HG03108 (cell line): ENCODE measurements around the gene COL6A3.

Experiments used
- ATAC-seq: cut with Tn5 transposase; IDR thresholded peaks from one replicate; pipeline ENCODE4 v1.9.1; 2021; ENCODE audit warnings: moderate library complexity; ENCODE audit not compliant: unreplicated experiment

COL6A3 gene

GRCh38 chr2:237352279-237352845, 61.6 kb downstream of the COL6A3 start:
- no peak for ATAC-seq

GRCh38 chr2:237351796-237352195, 62.2 kb downstream of the COL6A3 start:
- ATAC-seq = no peak

- no peak for ATAC-seq
Measured at GRCh38 chr2:237351046-237351445, 62.9 kb downstream of the COL6A3 start.

GRCh38 chr2:237350597-237350996, 63.4 kb downstream of the COL6A3 start:
- ATAC-seq = no peak

- no peak for ATAC-seq
Measured at GRCh38 chr2:237350070-237350469, 63.9 kb downstream of the COL6A3 start.

- ATAC-seq = no peak
Measured at GRCh38 chr2:237348281-237348865, 65.6 kb downstream of the COL6A3 start.

- ATAC-seq = no peak
Measured at GRCh38 chr2:237345891-237346640, 67.9 kb downstream of the COL6A3 start.

- ATAC-seq = no peak
Measured at GRCh38 chr2:237345411-237345810, 68.6 kb downstream of the COL6A3 start.

- no peak for ATAC-seq
Measured at GRCh38 chr2:237344942-237345341, 69.0 kb downstream of the COL6A3 start.

- no peak for ATAC-seq
Measured at GRCh38 chr2:237343993-237344392, 70.0 kb downstream of the COL6A3 start.

- ATAC-seq = no peak
Measured at GRCh38 chr2:237341872-237342271, 72.1 kb downstream of the COL6A3 start.

GRCh38 chr2:237337586-237337985, 76.4 kb downstream of the COL6A3 start:
- no peak for ATAC-seq

GRCh38 chr2:237336131-237336530, 77.8 kb downstream of the COL6A3 start:
- no peak for ATAC-seq

- ATAC-seq = no peak
Measured at GRCh38 chr2:237333748-237334147, 80.2 kb downstream of the COL6A3 start.

- ATAC-seq = no peak
Measured at GRCh38 chr2:237330541-237330940, 83.4 kb downstream of the COL6A3 start.

- no peak for ATAC-seq
Measured at GRCh38 chr2:237327175-237327950, 86.6 kb downstream of the COL6A3 start.

- no peak for ATAC-seq
Measured at GRCh38 chr2:237326266-237327171, 87.4 kb downstream of the COL6A3 start.

GRCh38 chr2:237324837-237325236, 89.1 kb downstream of the COL6A3 start:
- no peak for ATAC-seq

GRCh38 chr2:237324405-237324831, 89.5 kb downstream of the COL6A3 start:
- ATAC-seq = no peak

GRCh38 chr2:237323656-237324055, 90.3 kb downstream of the COL6A3 start:
- ATAC-seq = no peak
